Activated CD4-positive, alpha-beta T cell treated with anti-CD3 and anti-CD28 coated beads, Interleukin-2, Interleukin-6, amounts not matched to agents 100 ng/mL and 50 ng/mL, durations not matched to agents 16 hours and 8 hours (primary cell): ENCODE results near the gene SLU7.

Experiments
- DNase-seq: peaks from one replicate; pipeline ENCODE4 v3.0.0-alpha.2; 2020

SLU7 gene

GRCh38 chr5:160418561-160419457, at the start of gene SLU7:
TSS of gene SLU7 (minus strand) at chr5:160419081. CDS start at chr5:160415294, 3,787 bp downstream.
- peak; percentile 96 for DNase-seq

GRCh38 chr5:160468363-160468975, 49.6 kb upstream of the SLU7 start:
- no peak for DNase-seq

GRCh38 chr5:160467555-160468362, 48.9 kb upstream of the SLU7 start:
- peak; percentile 96 for DNase-seq

GRCh38 chr5:160466889-160467554, 48.1 kb upstream of the SLU7 start:
- no peak for DNase-seq

GRCh38 chr5:160466116-160466515, 47.2 kb upstream of the SLU7 start:
- no peak for DNase-seq

GRCh38 chr5:160464466-160464797, 45.6 kb upstream of the SLU7 start:
- DNase-seq = no peak

GRCh38 chr5:160463740-160464465, 45.0 kb upstream of the SLU7 start:
- no peak for DNase-seq

- no peak for DNase-seq
Measured at GRCh38 chr5:160463227-160463626, 44.3 kb upstream of the SLU7 start.

GRCh38 chr5:160462167-160462566, 43.3 kb upstream of the SLU7 start:
- no peak for DNase-seq

GRCh38 chr5:160461378-160461777, 42.5 kb upstream of the SLU7 start:
- no peak for DNase-seq

- no peak for DNase-seq
Measured at GRCh38 chr5:160460377-160461049, 41.6 kb upstream of the SLU7 start.

- DNase-seq = no peak
Measured at GRCh38 chr5:160458806-160459800, 40.2 kb upstream of the SLU7 start.

GRCh38 chr5:160457252-160457651, 38.4 kb upstream of the SLU7 start:
- DNase-seq = no peak

- DNase-seq = no peak
Measured at GRCh38 chr5:160456480-160457177, 37.7 kb upstream of the SLU7 start.

- no peak for DNase-seq
Measured at GRCh38 chr5:160455600-160455999, 36.7 kb upstream of the SLU7 start.

- no peak for DNase-seq
Measured at GRCh38 chr5:160453751-160454150, 34.9 kb upstream of the SLU7 start.

GRCh38 chr5:160452795-160453194, 33.9 kb upstream of the SLU7 start:
- DNase-seq = no peak

- DNase-seq = no peak
Measured at GRCh38 chr5:160452036-160452435, 33.2 kb upstream of the SLU7 start.

- DNase-seq = no peak
Measured at GRCh38 chr5:160451281-160451680, 32.4 kb upstream of the SLU7 start.
